Measurements from ENCODE around the gene BMPR1B. TPM values are rescaled to one million over a fixed set of nuclear protein-coding genes. Genes with fewer than 3 reads are reported as not detected.

BMPR1B gene
- total RNA-seq, 1 experiment from 2014 or later: 0.35 TPM

GRCh38 chr4:95038791-95039190, 281.0 kb downstream of the BMPR1B start:
- H3K23ac ChIP-seq (ENCODE audit: insufficient read length, low read depth, low read length): no peak overlapping the region
- H4K91ac ChIP-seq (ENCODE audit: insufficient read length, low read depth, low read length): no peak overlapping the region
- Mint-ChIP-seq H3K4me3 (no peak overlapping the region), H3K36me3 (ENCODE audit: insufficient read depth in 1 of 3, low read depth in 3 of 3) (peaks cover 0 to 5% (median 0%) of the 10 kb centered on the region in 3 experiments; a peak in 4 of 7 replicates), H3K4me1 (no peaks in the 10 kb centered on the region), H3K9me3 (peaks cover 6 to 12% of the 10 kb centered on the region in 2 experiments; a peak in 4 of 5 replicates), H3K27me3 (ENCODE audit: low read depth) (no peaks in the 10 kb centered on the region), H3K27ac (no peak overlapping the region)
- H2BK5ac ChIP-seq (ENCODE audit: insufficient read length, low read length): no peak overlapping the region
- H3T11ph ChIP-seq (ENCODE audit: low read length): no peak overlapping the region
- no peak overlapping the region for H2AK5ac ChIP-seq (ENCODE audit: insufficient read length, low read length)
- no peak overlapping the region for H3K4me2 ChIP-seq (ENCODE audit: insufficient read depth, insufficient read length, low read length)
- H2BK15ac ChIP-seq (ENCODE audit: low read depth, low read length): no peak overlapping the region
- no peaks in the 10 kb centered on the region for H3K9me3 ChIP-seq (ENCODE audit: control insufficient read depth, low read depth, low read length)
- no peaks in the 10 kb centered on the region for H3K79me1 ChIP-seq (ENCODE audit: insufficient read depth, low read depth, low read length, poor library complexity, severe bottlenecking)
- no peaks in the 10 kb centered on the region for H4K20me1 ChIP-seq (ENCODE audit: control insufficient read depth, insufficient read depth, insufficient read length)
- H3K9ac ChIP-seq (ENCODE audit: extremely low read depth, insufficient read length, low read length): no peak overlapping the region
- H4K8ac ChIP-seq (replicated peaks; ENCODE audit: insufficient read length, low read depth, low read length): no peak overlapping the region
- TF ChIP-seq CTCF (conservative IDR thresholded peaks at IDR 0.05): no peak
- H2BK20ac ChIP-seq (ENCODE audit: low read depth, low read length, poor library complexity, severe bottlenecking): no peak overlapping the region
- DNase-seq: no peak
- no peak overlapping the region for H2BK120ac ChIP-seq (ENCODE audit: low read depth, low read length, poor library complexity, severe bottlenecking)
- H3K23me2 ChIP-seq (ENCODE audit: insufficient read length, low read depth, low read length, poor library complexity, severe bottlenecking): no peaks in the 10 kb centered on the region
- H3K18ac ChIP-seq (ENCODE audit: insufficient read length, low read depth, low read length): no peak overlapping the region
- H3K14ac ChIP-seq (ENCODE audit: insufficient read depth, low read length): no peak overlapping the region
- no peak overlapping the region for H3K4ac ChIP-seq (ENCODE audit: low read depth, low read length)
- H3K56ac ChIP-seq (ENCODE audit: insufficient read length, low read depth, low read length): no peak overlapping the region
- no peaks in the 10 kb centered on the region for H3K27me3 ChIP-seq (ENCODE audit: insufficient read depth, low read length)
- H2AFZ ChIP-seq (ENCODE audit: low read length): no peak overlapping the region
- no peak overlapping the region for H3K27ac ChIP-seq (ENCODE audit: insufficient read length, low read depth, low read length)
- H3K79me2 ChIP-seq (ENCODE audit: insufficient read depth, low read length): no peaks in the 10 kb centered on the region
- no peak overlapping the region for H4K5ac ChIP-seq (ENCODE audit: insufficient read length, low read depth, low read length)
- no CpG with 5 or more reads among the region's 4 CpGs for WGBS (ENCODE audit: extremely low coverage, insufficient read length, low lambda C conversion rate)
- no peak overlapping the region for H2BK12ac ChIP-seq (ENCODE audit: insufficient read length, low read depth, low read length)
- no peaks in the 10 kb centered on the region for H3K4me1 ChIP-seq (ENCODE audit: insufficient read depth, low read length)

Data from H9 (cell line).